Raji (cell line): ENCODE data around the gene TNRC18.

Experiments used
- POLR2A ChIP-seq: IDR thresholded peaks from 2 replicates; pipeline ENCODE4 v1.6.1; 2011; ENCODE audit warnings: low read depth, low read length, control low read depth; ENCODE audit not compliant: insufficient read depth

Gene TNRC18

GRCh38 chr7:5423306-5423975 is at the start of gene TNRC18:
Gene TNRC18, minus strand, starts transcription at chr7:5423834. Its CDS starts 2,588 bp downstream, at chr7:5421246.
- peak; percentile 21; the same call in 1 of the 2 replicates for TF ChIP-seq POLR2A

DNA sequence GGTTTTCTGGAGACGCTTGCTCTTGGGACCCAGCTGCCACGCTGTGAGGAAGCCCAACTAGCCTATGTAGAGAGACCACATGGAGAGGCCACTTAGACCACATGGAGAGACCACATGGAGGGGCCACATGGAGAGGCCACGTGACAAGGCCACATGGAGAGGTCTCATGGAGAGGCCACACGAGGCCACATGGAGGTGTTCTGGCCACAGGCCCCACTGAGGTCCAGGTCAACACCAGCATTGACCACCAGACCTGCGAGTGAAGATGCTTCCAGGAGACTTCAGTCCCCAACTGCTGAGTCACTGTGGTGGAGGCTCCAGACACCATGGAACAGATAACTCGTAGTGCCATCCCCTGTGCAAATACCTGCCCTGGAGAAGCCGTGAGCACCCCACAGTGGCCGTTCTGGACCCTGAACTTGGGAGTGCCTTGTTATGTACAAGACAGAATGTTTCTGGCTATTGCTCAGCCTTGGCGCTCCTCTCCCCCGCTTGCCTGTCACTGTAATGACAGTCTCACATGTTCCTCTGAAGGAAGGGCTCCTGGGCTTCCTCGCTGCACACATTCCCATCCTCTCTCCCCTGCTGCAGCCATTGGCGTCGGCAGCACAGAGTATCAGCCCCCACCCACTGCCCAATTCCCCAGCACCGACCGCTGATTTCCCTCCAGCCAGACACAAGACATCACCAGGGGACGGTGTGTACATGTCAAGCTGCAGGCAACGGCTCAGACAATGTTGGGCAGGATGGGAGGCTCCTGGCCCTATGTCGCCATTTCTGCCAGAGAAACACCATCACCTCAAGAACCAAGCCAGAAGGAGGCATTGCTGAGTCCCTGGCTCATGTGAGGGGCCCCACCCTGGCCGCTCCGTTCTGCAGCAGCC is 49.0 kb upstream of the TNRC18 start:
- TF ChIP-seq POLR2A = no peak

- no peak for TF ChIP-seq POLR2A
Measured at GRCh38 chr7:5470816-5471215, 47.2 kb upstream of the TNRC18 start.

- no peak for TF ChIP-seq POLR2A
Measured at GRCh38 chr7:5470167-5470532, 46.5 kb upstream of the TNRC18 start.

- no peak for TF ChIP-seq POLR2A
Measured at GRCh38 chr7:5469375-5470166, 45.9 kb upstream of the TNRC18 start.

DNA sequence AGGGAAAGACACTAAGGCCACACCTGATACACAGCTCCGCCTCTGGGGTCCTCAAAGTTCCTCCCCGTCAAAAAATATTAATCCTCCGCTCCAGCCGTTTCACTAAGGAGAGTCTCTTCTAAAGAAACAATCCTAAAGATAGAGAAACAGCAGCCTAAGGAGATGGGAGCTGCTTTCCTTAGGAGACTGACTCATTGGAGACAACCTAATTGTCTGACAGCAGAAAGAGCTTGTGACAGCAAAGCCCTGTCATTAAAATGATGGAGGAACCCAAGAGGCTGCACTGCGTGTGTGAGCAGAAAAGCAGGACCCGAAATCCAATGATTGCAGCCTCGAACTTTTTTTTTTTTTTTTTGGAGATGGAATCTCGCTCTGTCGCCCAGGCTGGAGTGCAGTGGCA is 44.0 kb upstream of the TNRC18 start:
- TF ChIP-seq POLR2A = no peak

GRCh38 chr7:5466551-5466950 is 42.9 kb upstream of the TNRC18 start:
- no peak for TF ChIP-seq POLR2A

GRCh38 chr7:5463031-5463430 is 39.4 kb upstream of the TNRC18 start:
- no peak for TF ChIP-seq POLR2A

GRCh38 chr7:5462216-5462615 is 38.6 kb upstream of the TNRC18 start:
- no peak for TF ChIP-seq POLR2A

- TF ChIP-seq POLR2A = no peak
Measured at GRCh38 chr7:5458921-5459480, 35.4 kb upstream of the TNRC18 start.

DNA sequence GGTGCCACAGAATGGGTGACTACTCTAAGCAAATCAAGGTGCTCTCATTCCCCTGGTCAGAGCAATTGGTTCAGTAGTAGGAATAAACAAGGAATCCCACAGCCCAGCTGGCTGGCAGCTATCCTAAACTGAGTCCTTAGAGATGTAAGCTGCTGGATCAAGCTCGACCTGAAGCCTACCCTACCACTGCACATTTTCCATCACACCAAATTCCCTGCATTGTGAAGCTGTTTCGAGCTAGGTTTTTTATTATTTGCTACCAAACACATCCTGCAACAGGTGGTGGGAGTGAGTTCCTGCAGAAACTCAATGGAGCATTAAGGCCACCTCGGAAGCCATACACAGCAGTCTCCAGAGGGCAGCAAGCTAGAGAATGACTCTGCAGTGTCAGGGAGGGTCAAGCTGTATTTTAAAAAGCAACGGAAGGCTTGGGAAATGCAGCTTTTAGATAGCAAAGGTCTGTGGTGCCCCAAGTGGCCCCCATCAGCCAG is 33.7 kb upstream of the TNRC18 start:
- TF ChIP-seq POLR2A = no peak

DNA sequence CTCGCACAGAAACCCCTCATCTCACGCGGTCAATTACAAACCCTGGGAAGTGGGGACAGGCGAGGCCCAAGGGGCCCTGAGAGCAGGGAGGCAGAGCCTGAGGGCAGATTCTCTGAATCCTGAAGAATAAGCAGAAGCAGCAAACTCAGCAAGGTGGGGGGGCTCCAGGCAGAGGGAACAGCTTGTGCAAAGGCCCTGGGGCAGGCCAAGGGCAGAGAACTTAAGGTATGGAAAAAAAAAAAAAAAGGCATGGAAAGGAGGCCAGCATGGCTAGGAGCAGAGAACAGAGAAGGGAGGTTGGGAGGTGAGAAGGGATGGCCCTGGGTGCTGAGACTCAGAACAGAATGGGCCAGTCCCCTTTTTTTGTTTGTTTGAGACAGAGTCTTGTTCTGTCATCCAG is 32.8 kb upstream of the TNRC18 start:
- TF ChIP-seq POLR2A = no peak

GRCh38 chr7:5455581-5456219 is 32.1 kb upstream of the TNRC18 start:
- no peak for TF ChIP-seq POLR2A

GRCh38 chr7:5455175-5455574 is 31.5 kb upstream of the TNRC18 start:
- TF ChIP-seq POLR2A = no peak

- no peak for TF ChIP-seq POLR2A
Measured at GRCh38 chr7:5454485-5454884, 30.9 kb upstream of the TNRC18 start.

DNA sequence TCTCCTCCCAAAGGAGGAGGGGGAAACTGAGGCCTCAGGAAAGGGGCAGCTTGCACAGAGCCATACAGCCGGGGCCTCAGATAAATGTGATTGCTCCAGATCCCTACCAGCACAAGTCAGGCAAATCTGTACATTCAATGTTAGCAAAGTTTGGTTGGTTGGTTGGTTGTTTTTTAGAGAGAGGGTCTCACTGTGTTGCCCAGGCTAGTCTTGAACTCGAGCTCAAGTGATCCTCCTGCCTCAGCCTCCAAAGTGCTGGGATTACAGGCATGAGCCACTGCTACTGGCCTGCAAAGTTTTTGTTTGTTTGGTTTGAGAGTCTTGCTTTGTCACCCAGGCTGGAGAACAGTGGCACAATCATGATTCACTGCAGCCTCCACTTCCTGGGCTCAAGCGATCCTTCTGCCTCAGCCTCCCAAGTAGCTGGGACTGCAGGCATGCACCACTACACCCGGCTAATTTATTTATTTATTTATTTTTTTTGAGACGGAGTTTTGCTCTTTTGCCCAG is 30.0 kb upstream of the TNRC18 start:
- TF ChIP-seq POLR2A = no peak
